MCF 10A (cell line): ENCODE results near the gene GPSM1. TPM values are rescaled to one million over a fixed set of nuclear protein-coding genes. Genes with fewer than 3 reads are reported as not detected.

Experiments used
- BruUV-seq: library from RNA; stranded (reverse); fragments of 400-500 nt; replicated peaks from 2 replicates; lab custom pipeline; 2021; lab: Mats Ljungman, UMichigan
- CTCF ChIA-PET: fragments of 300-600 bp; sonication (Branson Sonifier 250); formaldehyde crosslinking; extraction: SDS; loops from one replicate; lab custom pipeline; 2021; ENCODE audit warnings: antibody characterized with exemption, inconsistent platforms; lab: Yijun Ruan, JAX
- POLR2A ChIA-PET: fragments of 300-600, 350-650 bp; sonication (Branson Sonifier 250); formaldehyde crosslinking; extraction: SDS; loops from one replicate; lab custom pipeline; 2020; ENCODE audit warnings: antibody characterized with exemption, inconsistent platforms; lab: Yijun Ruan, JAX
- DNase-seq: peaks from one replicate; pipeline ENCODE4 v3.0.0-alpha.2; 2018; ENCODE audit not compliant: unreplicated experiment
- H3K27ac Mint-ChIP-seq: one replicate; pipeline ENCODE4 v1.8.0; 2022; ENCODE audit warnings: mild to moderate bottlenecking, low read depth, mixed read lengths; ENCODE audit not compliant: unreplicated experiment
- H3K27me3 Mint-ChIP-seq: one replicate; pipeline ENCODE4 v1.8.0; 2022; ENCODE audit warnings: mixed read lengths; ENCODE audit not compliant: insufficient read depth, unreplicated experiment
- H3K36me3 Mint-ChIP-seq: one replicate; pipeline ENCODE4 v1.8.0; 2022; ENCODE audit warnings: mild to moderate bottlenecking, moderate library complexity, mixed read lengths; ENCODE audit not compliant: insufficient read depth, unreplicated experiment
- H3K4me1 Mint-ChIP-seq: one replicate; pipeline ENCODE4 v1.8.0; 2022; ENCODE audit warnings: mixed read lengths; ENCODE audit not compliant: insufficient read depth, unreplicated experiment
- H3K4me3 Mint-ChIP-seq: one replicate; pipeline ENCODE4 v1.8.0; 2022; ENCODE audit warnings: mild to moderate bottlenecking, moderate library complexity, mixed read lengths; ENCODE audit not compliant: unreplicated experiment
- H3K9me3 Mint-ChIP-seq: one replicate; pipeline ENCODE4 v1.8.0; 2022; ENCODE audit warnings: mixed read lengths; ENCODE audit not compliant: unreplicated experiment
- intact Hi-C: fragments of 100-400 bp; cut with micrococcal nuclease; formaldehyde crosslinking; loops from 2 replicates; pipeline ENCODE4 v1.14.1; 2022
- total RNA-seq: library from RNA; stranded (reverse); gene quantifications from 2 replicates; pipeline ENCODE4 v1.2.3, GENCODE V29; 2022
- TF ChIP-seq, protein P1 (sequence below): fragments of 200-600 bp; IDR thresholded peaks from one replicate; pipeline ENCODE4 v1.8.0; 2022; ENCODE audit warnings: antibody characterized with exemption, mild to moderate bottlenecking; ENCODE audit not compliant: unreplicated experiment

The GPSM1 gene
- total RNA-seq, 1 experiment from 2014 or later: 15.5 TPM

DNA sequence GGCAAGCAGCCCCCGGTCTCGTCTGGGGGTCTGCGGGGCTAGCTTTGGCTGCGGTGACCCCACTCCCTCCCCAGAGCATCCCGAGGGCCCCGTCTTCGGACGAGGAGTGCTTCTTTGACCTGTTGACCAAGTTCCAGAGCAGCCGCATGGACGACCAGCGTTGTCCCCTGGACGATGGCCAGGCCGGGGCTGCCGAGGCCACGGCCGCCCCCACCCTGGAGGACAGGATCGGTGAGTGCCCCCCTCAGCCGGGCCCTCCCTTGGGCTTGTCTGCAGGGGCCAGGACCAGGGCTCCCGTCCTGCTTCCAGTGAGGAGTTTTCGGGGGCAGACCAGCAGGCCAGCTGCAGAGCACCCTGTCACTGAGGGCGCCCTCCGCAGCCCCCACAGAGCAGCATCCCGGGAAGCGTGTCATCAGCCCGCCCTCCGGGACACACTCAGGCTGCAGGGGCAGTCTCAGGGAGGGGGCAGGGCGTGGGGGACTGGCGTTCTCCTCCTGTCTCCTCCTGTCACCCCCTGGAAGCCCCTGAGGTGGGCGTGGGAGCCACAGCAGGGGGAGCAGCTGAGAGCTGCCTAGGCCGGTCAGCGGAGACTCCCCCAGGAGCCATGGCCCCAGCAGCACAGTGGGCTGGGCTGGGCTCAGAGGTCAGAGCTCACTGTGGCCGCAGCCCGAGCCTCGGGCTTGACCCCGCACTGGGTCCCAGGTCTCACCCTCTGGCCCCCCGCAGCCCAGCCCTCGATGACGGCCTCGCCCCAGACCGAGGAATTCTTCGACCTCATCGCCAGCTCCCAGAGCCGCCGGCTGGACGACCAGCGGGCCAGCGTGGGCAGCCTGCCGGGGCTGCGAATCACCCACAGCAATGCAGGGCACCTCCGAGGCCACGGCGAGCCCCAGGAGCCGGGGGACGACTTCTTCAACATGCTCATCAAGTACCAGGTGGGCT is 28.5 kb downstream of the GPSM1 start:
- H3K36me3 Mint-ChIP-seq: peaks cover 8% of the 10 kb centered on the region
- POLR2A ChIA-PET: interaction anchor here (0.6 kb wide), 1 partner anchor 451 kb away, joined by 3 read pairs; no protein-coding TSS in a partner anchor
- TF ChIP-seq, protein P1, sequence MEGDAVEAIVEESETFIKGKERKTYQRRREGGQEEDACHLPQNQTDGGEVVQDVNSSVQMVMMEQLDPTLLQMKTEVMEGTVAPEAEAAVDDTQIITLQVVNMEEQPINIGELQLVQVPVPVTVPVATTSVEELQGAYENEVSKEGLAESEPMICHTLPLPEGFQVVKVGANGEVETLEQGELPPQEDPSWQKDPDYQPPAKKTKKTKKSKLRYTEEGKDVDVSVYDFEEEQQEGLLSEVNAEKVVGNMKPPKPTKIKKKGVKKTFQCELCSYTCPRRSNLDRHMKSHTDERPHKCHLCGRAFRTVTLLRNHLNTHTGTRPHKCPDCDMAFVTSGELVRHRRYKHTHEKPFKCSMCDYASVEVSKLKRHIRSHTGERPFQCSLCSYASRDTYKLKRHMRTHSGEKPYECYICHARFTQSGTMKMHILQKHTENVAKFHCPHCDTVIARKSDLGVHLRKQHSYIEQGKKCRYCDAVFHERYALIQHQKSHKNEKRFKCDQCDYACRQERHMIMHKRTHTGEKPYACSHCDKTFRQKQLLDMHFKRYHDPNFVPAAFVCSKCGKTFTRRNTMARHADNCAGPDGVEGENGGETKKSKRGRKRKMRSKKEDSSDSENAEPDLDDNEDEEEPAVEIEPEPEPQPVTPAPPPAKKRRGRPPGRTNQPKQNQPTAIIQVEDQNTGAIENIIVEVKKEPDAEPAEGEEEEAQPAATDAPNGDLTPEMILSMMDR: no peak
- no peaks in the 10 kb centered on the region for H3K27me3 Mint-ChIP-seq
- DNase-seq: no peak
- peaks cover 5% of the 10 kb centered on the region for H3K4me1 Mint-ChIP-seq
- no TSS peak for BruUV-seq
- no peaks in the 10 kb centered on the region for H3K9me3 Mint-ChIP-seq
- no peak overlapping the region for H3K27ac Mint-ChIP-seq
- CTCF ChIA-PET: interaction anchor here (0.5 to 0.6 kb wide), 2 partner anchors 15 to 16 kb away, joined by 3 read pairs; no protein-coding TSS in a partner anchor
- H3K4me3 Mint-ChIP-seq: no peak overlapping the region
- intact Hi-C loops: no loop called here

DNA sequence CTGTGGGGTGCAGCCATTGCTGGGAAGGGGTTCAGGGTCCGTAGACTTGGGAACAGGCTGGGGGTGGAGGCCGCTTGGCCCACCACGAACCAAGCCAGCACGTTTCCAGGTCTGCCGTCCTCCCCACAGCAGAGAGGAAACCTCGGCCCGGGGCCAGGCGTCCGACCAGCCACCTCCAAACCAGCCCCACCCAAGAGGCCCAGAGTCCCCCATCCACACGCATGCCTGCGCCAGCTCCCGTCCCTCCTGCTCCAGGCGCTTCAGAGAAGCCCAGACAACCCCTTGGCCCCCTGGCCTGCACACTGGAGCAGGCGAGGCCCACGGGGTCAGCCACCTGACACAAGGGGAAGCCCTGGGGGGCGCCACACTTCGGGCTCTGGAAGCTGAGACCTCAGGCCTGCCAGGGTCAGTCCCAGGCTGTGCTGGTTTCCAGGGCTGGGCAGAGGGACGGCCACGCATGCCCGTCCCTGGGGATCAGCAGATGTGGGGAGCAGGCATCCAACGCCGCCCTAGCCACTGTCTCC is 29.9 kb downstream of the GPSM1 start:
- no peak overlapping the region for H3K27ac Mint-ChIP-seq

DNA sequence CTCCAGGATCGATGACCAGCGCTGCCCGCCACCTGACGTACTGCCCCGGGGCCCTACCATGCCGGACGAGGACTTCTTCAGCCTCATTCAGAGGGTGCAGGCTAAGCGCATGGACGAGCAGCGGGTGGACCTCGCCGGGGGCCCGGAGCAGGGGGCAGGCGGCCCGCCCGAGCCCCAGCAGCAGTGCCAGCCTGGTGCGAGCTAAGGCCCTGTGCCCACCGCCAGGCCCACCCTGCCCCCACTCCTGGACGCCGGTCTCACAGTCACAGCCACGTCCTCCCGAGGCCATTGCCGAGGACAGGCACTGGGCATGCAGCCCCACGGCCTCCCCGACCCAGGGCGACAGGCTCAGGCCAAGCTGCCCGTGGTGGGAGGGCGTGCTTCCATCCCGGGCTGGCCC is 30.7 kb downstream of the GPSM1 start:
- TF ChIP-seq, protein P1: no peak
- no peak for DNase-seq
- H3K36me3 Mint-ChIP-seq: peaks cover 13% of the 10 kb centered on the region
- H3K9me3 Mint-ChIP-seq: no peaks in the 10 kb centered on the region
- intact Hi-C loops: no loop called here
- no peak overlapping the region for H3K4me3 Mint-ChIP-seq
- H3K4me1 Mint-ChIP-seq: peaks cover 5% of the 10 kb centered on the region
- ChIA-PET CTCF (no interaction called here), POLR2A (no interaction called here)
- H3K27me3 Mint-ChIP-seq: no peaks in the 10 kb centered on the region
- BruUV-seq: no TSS peak
- H3K27ac Mint-ChIP-seq: no peak overlapping the region

More for the DNA sequence above, 29.9 kb downstream of the GPSM1 start:
- TF ChIP-seq, protein P1: no peak
- H3K4me1 Mint-ChIP-seq: peaks cover 5% of the 10 kb centered on the region
- intact Hi-C loops: no loop called here
- CTCF ChIA-PET: no interaction called here
- no TSS peak for BruUV-seq
- H3K27me3 Mint-ChIP-seq: no peaks in the 10 kb centered on the region
- POLR2A ChIA-PET: no interaction called here
- H3K9me3 Mint-ChIP-seq: no peaks in the 10 kb centered on the region
- no peak overlapping the region for H3K4me3 Mint-ChIP-seq
- no peak for DNase-seq
- peaks cover 8% of the 10 kb centered on the region for H3K36me3 Mint-ChIP-seq

- POLR2A ChIA-PET: no interaction called here
- no peaks in the 10 kb centered on the region for H3K27me3 Mint-ChIP-seq
- DNase-seq: no peak
- H3K4me3 Mint-ChIP-seq: no peak overlapping the region
- intact Hi-C loops: no loop called here
- peaks cover 5% of the 10 kb centered on the region for H3K4me1 Mint-ChIP-seq
- H3K36me3 Mint-ChIP-seq: peaks cover 13% of the 10 kb centered on the region
- TF ChIP-seq, protein P1: no peak
- CTCF ChIA-PET: interaction anchor here (0.6 kb wide), 1 partner anchor 215 kb away, joined by 3 read pairs; no protein-coding TSS in a partner anchor
- no peak overlapping the region for H3K27ac Mint-ChIP-seq
- no TSS peak for BruUV-seq
- no peaks in the 10 kb centered on the region for H3K9me3 Mint-ChIP-seq
Observed at GRCh38 chr9:136358888-136359287, 31.5 kb downstream of the GPSM1 start.
